A673 (cell line): Measurements from ENCODE around the gene HIVEP1. TPM values are rescaled to one million over a fixed set of nuclear protein-coding genes. Genes with fewer than 3 reads are reported as not detected.

Experiments
- BruUV-seq: library from RNA; stranded (reverse); fragments of 400-500 nt; replicated peaks from 2 replicates; lab custom pipeline; 2021; lab: Mats Ljungman, UMichigan
- CTCF ChIA-PET: fragments of 300-600 bp; sonication (Branson Sonifier 250); formaldehyde crosslinking; loops from one replicate; lab custom pipeline; 2022; ENCODE audit warnings: antibody characterized with exemption; lab: Charles Lee
- POLR2A ChIA-PET: fragments of 300-600 bp; sonication (Branson Sonifier 250); formaldehyde crosslinking; loops from one replicate; lab custom pipeline; 2022; ENCODE audit warnings: antibody characterized with exemption; ENCODE audit not compliant: low non-redundant PET; lab: Charles Lee
- DNase-seq: peaks from one replicate; pipeline ENCODE4 v3.0.0-alpha.2; 2015; ENCODE audit warnings: low spot score
- H3K27ac ChIP-seq: fragments of 200-600 bp; sonication (generic); 2 replicates; pipeline ENCODE4 v1.5.1; 2016; ENCODE audit warnings: mixed run types, low read depth, mild to moderate bottlenecking, mixed read lengths, antibody characterized with exemption, low read length; ENCODE audit not compliant: poor library complexity, severe bottlenecking
- H3K27me3 ChIP-seq: fragments of 200-600 bp; sonication (generic); replicated peaks from 2 replicates; pipeline ENCODE4 v1.6.1; 2017; ENCODE audit warnings: mixed run types, low read depth, mild to moderate bottlenecking, mixed read lengths, antibody characterized with exemption, low read length; ENCODE audit not compliant: insufficient read depth, poor library complexity
- H3K36me3 ChIP-seq: fragments of 200-600 bp; sonication (generic); 2 replicates; pipeline ENCODE4 v1.6.1; 2016; ENCODE audit warnings: mixed run types, mild to moderate bottlenecking, mixed read lengths, antibody characterized with exemption, low read length; ENCODE audit not compliant: insufficient read depth, poor library complexity, severe bottlenecking
- H3K4me1 ChIP-seq: fragments of 200-600 bp; sonication (generic); 2 replicates; pipeline ENCODE4 v1.6.1; 2017; ENCODE audit warnings: mixed run types, mild to moderate bottlenecking, mixed read lengths, antibody characterized with exemption, low read length; ENCODE audit not compliant: insufficient read depth, poor library complexity, severe bottlenecking
- H3K4me3 ChIP-seq: fragments of 200-600 bp; sonication (generic); 2 replicates; pipeline ENCODE4 v1.5.1; 2016; ENCODE audit warnings: low read depth, mixed run types, mild to moderate bottlenecking, mixed read lengths, low read length; ENCODE audit not compliant: poor library complexity, severe bottlenecking
- H3K9me3 ChIP-seq: fragments of 200-600 bp; sonication (generic); 2 replicates; pipeline ENCODE4 v1.6.1; 2016; ENCODE audit warnings: mixed run types, low read depth, mild to moderate bottlenecking, mixed read lengths, antibody characterized with exemption, low read length; ENCODE audit not compliant: poor library complexity, severe bottlenecking
- CTCF ChIP-seq: fragments of 300-800, 200-600 bp; sonication (generic); conservative IDR thresholded peaks from 2 replicates; pipeline ENCODE4 v1.5.1; 2017; ENCODE audit warnings: low read depth, mild to moderate bottlenecking, antibody characterized with exemption, low read length, moderate library complexity, mixed read lengths
- EZH2 ChIP-seq: fragments of 200-600 bp; sonication (generic); IDR thresholded peaks from 2 replicates; pipeline ENCODE4 v1.6.1; 2017; ENCODE audit warnings: borderline replicate concordance, low read depth, mild to moderate bottlenecking, mixed read lengths, antibody characterized with exemption, low read length; ENCODE audit not compliant: poor library complexity, severe bottlenecking
- intact Hi-C: fragments of 100-400 bp; cut with micrococcal nuclease; formaldehyde crosslinking; loops from one replicate; pipeline ENCODE4 v1.10.0; 2022; ENCODE audit not compliant: unreplicated experiment
- total RNA-seq: library from RNA; stranded (reverse); gene quantifications from 2 replicates; pipeline ENCODE4 v1.2.3, GENCODE V29; 2021

The HIVEP1 gene
- total RNA-seq, 1 experiment from 2014 or later, result 21.5 TPM

DNA sequence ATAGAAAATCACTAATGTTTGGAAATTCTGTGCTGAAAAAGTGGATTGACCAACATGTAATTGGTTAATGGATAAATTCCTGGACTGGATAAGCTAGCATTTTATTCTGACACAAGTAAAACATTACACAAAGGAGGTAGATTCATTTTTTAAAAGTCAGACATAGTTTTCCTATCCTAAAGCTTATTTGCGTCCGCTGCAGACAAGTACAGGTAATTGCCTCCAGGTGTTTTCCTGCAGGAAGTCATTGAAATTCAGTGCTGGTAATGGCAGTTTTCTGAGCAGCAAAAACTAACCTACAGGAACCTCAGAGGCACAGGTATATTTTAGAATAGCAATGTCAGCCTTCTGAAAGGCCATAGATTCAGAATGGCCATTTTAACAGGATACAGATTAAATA is 20.0 kb upstream of the HIVEP1 start:
- ChIA-PET CTCF (no interaction called here), POLR2A (no interaction called here)

DNA sequence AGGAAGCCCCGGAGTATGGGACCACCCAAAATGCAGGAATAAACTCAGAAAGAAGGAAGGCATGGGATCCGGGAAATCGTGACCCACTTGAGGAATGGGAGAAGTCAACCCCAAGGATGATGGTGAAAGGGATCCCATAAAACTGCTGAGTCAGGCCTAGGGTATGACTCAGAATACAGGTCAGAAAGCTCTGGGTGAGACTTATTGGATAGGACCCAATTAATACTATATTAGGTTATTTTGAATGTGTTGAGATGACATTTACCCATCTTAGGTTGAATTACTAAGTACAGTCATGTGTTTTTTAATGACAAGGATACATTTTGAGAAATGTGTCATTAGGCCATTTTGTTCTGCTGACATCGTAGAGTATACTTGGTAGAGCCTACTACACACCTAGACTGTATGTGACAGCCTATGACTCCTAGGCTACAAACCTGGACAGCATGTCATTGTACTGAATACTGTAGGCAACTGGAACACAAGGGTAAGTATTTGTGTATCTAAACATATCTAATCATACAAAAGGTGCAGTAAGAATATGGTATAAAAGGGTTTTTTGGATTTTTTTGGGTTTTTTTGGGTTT is 17.1 kb upstream of the HIVEP1 start:
- no peaks in the 10 kb centered on the region for H3K9me3 ChIP-seq
- no peak overlapping the region for H3K4me3 ChIP-seq
- H3K27ac ChIP-seq, result no peak overlapping the region
- DNase-seq, result no peak
- POLR2A ChIA-PET, result no interaction called here
- H3K27me3 ChIP-seq, result no peaks in the 10 kb centered on the region
- H3K4me1 ChIP-seq, result no peaks in the 10 kb centered on the region
- intact Hi-C loops, result no loop called here
- CTCF ChIA-PET, result no interaction called here
- no TSS peak for BruUV-seq
- TF ChIP-seq CTCF, result no peak
- TF ChIP-seq EZH2, result no peak
- no peaks in the 10 kb centered on the region for H3K36me3 ChIP-seq

More for the DNA sequence above, 20.0 kb upstream of the HIVEP1 start:
- no peaks in the 10 kb centered on the region for H3K36me3 ChIP-seq
- intact Hi-C loops, result no loop called here
- DNase-seq, result no peak
- TF ChIP-seq EZH2 (no peak), CTCF (no peak)
- no peaks in the 10 kb centered on the region for H3K9me3 ChIP-seq
- no peak overlapping the region for H3K27ac ChIP-seq
- no TSS peak for BruUV-seq
- H3K4me1 ChIP-seq, result no peaks in the 10 kb centered on the region
- H3K27me3 ChIP-seq, result no peaks in the 10 kb centered on the region
- no peak overlapping the region for H3K4me3 ChIP-seq

GRCh38 chr6:11996751-11997150 is 15.4 kb upstream of the HIVEP1 start:
- no peaks in the 10 kb centered on the region for H3K36me3 ChIP-seq
- CTCF ChIA-PET, result no interaction called here
- no TSS peak for BruUV-seq
- no peak overlapping the region for H3K4me3 ChIP-seq
- H3K27ac ChIP-seq, result no peak overlapping the region
- TF ChIP-seq CTCF (no peak), EZH2 (no peak)
- intact Hi-C loops, result no loop called here
- no peaks in the 10 kb centered on the region for H3K27me3 ChIP-seq
- POLR2A ChIA-PET, result no interaction called here
- H3K4me1 ChIP-seq, result no peaks in the 10 kb centered on the region
- no peaks in the 10 kb centered on the region for H3K9me3 ChIP-seq
- no peak for DNase-seq
